Stimulated activated effector memory CD8-positive, alpha-beta T cell treated with anti-CD3 and anti-CD28 coated beads, Interleukin-12 subunit alpha, Interleukin-12 subunit beta, amount 100 ng/mL, for 72 hours (primary cell): ENCODE results near the gene BABAM2.

Experiments
- ATAC-seq: fragments of 150-1000 bp; cut with Tn5 transposase; 2 replicates; pipeline ENCODE4 v1.10.0; 2021
- DNase-seq, 2 donors: peaks; one replicate each; pipeline ENCODE4 v3.0.0; 2021 to 2022; ENCODE audit warnings: low spot score in 2 of 2
- H3K27ac Mint-ChIP-seq: one replicate; pipeline ENCODE4 v1.8.0; 2022; ENCODE audit warnings: mild to moderate bottlenecking, mixed read lengths
- H3K36me3 Mint-ChIP-seq: one replicate; pipeline ENCODE4 v1.8.0; 2022; ENCODE audit warnings: mild to moderate bottlenecking, mixed read lengths
- H3K4me1 Mint-ChIP-seq: one replicate; pipeline ENCODE4 v1.8.0; 2022; ENCODE audit warnings: mixed read lengths
- H3K4me3 Mint-ChIP-seq: one replicate; pipeline ENCODE4 v1.8.0; 2022; ENCODE audit warnings: mild to moderate bottlenecking, mixed read lengths
- H3K9me3 Mint-ChIP-seq: one replicate; pipeline ENCODE4 v1.8.0; 2022; ENCODE audit warnings: mixed read lengths

BABAM2 gene

GRCh38 chr2:28335666-28336065, 445.1 kb downstream of the BABAM2 start:
- no peak overlapping the region for H3K4me3 Mint-ChIP-seq
- H3K9me3 Mint-ChIP-seq = no peaks in the 10 kb centered on the region
- H3K27ac Mint-ChIP-seq = peak overlapping the region; percentile 9
- DNase-seq = no peak
- H3K36me3 Mint-ChIP-seq = peaks cover 7% of the 10 kb centered on the region
- ATAC-seq = no peak
- peaks cover 26% of the 10 kb centered on the region for H3K4me1 Mint-ChIP-seq

- ATAC-seq (no peak), DNase-seq (no peak)
- Mint-ChIP-seq H3K9me3 (no peaks in the 10 kb centered on the region), H3K36me3 (peaks cover 7% of the 10 kb centered on the region), H3K27ac (peak overlapping the region; percentile 76), H3K4me1 (peaks cover 26% of the 10 kb centered on the region), H3K4me3 (no peak overlapping the region)
Measured at GRCh38 chr2:28336264-28336980, 445.9 kb downstream of the BABAM2 start.

- Mint-ChIP-seq H3K4me1 (peaks cover 26% of the 10 kb centered on the region), H3K9me3 (no peaks in the 10 kb centered on the region), H3K36me3 (peaks cover 7% of the 10 kb centered on the region), H3K4me3 (no peak overlapping the region), H3K27ac (peak overlapping the region; percentile 76)
- ATAC-seq (no peak), DNase-seq (no peak)
Measured at GRCh38 chr2:28336982-28337627, 446.6 kb downstream of the BABAM2 start.

GRCh38 chr2:28338046-28338817, 447.7 kb downstream of the BABAM2 start:
- H3K4me3 Mint-ChIP-seq = no peak overlapping the region
- no peaks in the 10 kb centered on the region for H3K9me3 Mint-ChIP-seq
- peak overlapping the region; percentile 76 for H3K27ac Mint-ChIP-seq
- H3K36me3 Mint-ChIP-seq = peaks cover 7% of the 10 kb centered on the region
- ATAC-seq (no peak), DNase-seq (no peak)
- H3K4me1 Mint-ChIP-seq = peaks cover 26% of the 10 kb centered on the region

GRCh38 chr2:28338831-28339321, 448.3 kb downstream of the BABAM2 start:
- H3K4me3 Mint-ChIP-seq = no peak overlapping the region
- H3K36me3 Mint-ChIP-seq = peaks cover 7% of the 10 kb centered on the region
- H3K27ac Mint-ChIP-seq = peak overlapping the region; percentile 76
- ATAC-seq (no peak), DNase-seq (no peak)
- H3K4me1 Mint-ChIP-seq = peaks cover 26% of the 10 kb centered on the region
- no peaks in the 10 kb centered on the region for H3K9me3 Mint-ChIP-seq

GRCh38 chr2:28339516-28340175, 449.1 kb downstream of the BABAM2 start:
- ATAC-seq = no peak
- Mint-ChIP-seq H3K27ac (peak overlapping the region; percentile 76), H3K4me3 (no peak overlapping the region), H3K9me3 (no peaks in the 10 kb centered on the region), H3K4me1 (peaks cover 26% of the 10 kb centered on the region), H3K36me3 (peaks cover 7% of the 10 kb centered on the region)
- DNase-seq = no peak

- Mint-ChIP-seq H3K36me3 (peaks cover 7% of the 10 kb centered on the region), H3K4me1 (peaks cover 25% of the 10 kb centered on the region), H3K4me3 (no peak overlapping the region), H3K27ac (peak overlapping the region; percentile 76), H3K9me3 (no peaks in the 10 kb centered on the region)
- DNase-seq (no peak), ATAC-seq (no peak)
Measured at GRCh38 chr2:28340312-28341202, 450.0 kb downstream of the BABAM2 start.

GRCh38 chr2:28341208-28341891, 450.8 kb downstream of the BABAM2 start:
- DNase-seq (no peak), ATAC-seq (no peak)
- peak overlapping the region; percentile 45 for H3K27ac Mint-ChIP-seq

GRCh38 chr2:28342081-28342967, 451.8 kb downstream of the BABAM2 start:
- Mint-ChIP-seq H3K4me1 (peaks cover 28% of the 10 kb centered on the region), H3K9me3 (no peaks in the 10 kb centered on the region), H3K27ac (peak overlapping the region; percentile 45), H3K36me3 (peaks cover 2% of the 10 kb centered on the region), H3K4me3 (no peak overlapping the region)
- DNase-seq (no peak), ATAC-seq (no peak)

More at GRCh38 chr2:28341208-28341891, 450.8 kb downstream of the BABAM2 start:
- H3K36me3 Mint-ChIP-seq = peaks cover 7% of the 10 kb centered on the region
- H3K4me1 Mint-ChIP-seq = peaks cover 22% of the 10 kb centered on the region
- no peak overlapping the region for H3K4me3 Mint-ChIP-seq
- no peaks in the 10 kb centered on the region for H3K9me3 Mint-ChIP-seq

- Mint-ChIP-seq H3K9me3 (no peaks in the 10 kb centered on the region), H3K27ac (peak overlapping the region; percentile 66), H3K4me3 (no peak overlapping the region), H3K4me1 (peaks cover 37% of the 10 kb centered on the region), H3K36me3 (no peaks in the 10 kb centered on the region)
- DNase-seq (no peak), ATAC-seq (no peak)
Measured at GRCh38 chr2:28343184-28343942, 452.8 kb downstream of the BABAM2 start.

GRCh38 chr2:28343971-28344715, 453.6 kb downstream of the BABAM2 start:
- Mint-ChIP-seq H3K27ac (peak overlapping the region; percentile 75), H3K36me3 (peaks cover 3% of the 10 kb centered on the region), H3K4me3 (no peak overlapping the region), H3K9me3 (no peaks in the 10 kb centered on the region), H3K4me1 (peaks cover 37% of the 10 kb centered on the region)
- no peak for ATAC-seq
- no peak for DNase-seq

GRCh38 chr2:28344756-28345373, 454.3 kb downstream of the BABAM2 start:
- DNase-seq (no peak), ATAC-seq (no peak)
- Mint-ChIP-seq H3K27ac (peak overlapping the region; percentile 75), H3K4me1 (peaks cover 38% of the 10 kb centered on the region), H3K4me3 (no peak overlapping the region), H3K9me3 (no peaks in the 10 kb centered on the region), H3K36me3 (peaks cover 7% of the 10 kb centered on the region)
